ENCODE results near the gene SZT2.
"Not testable (repeated sequence)": the region's sequence is repeated elsewhere in the genome, so short reads cannot be mapped to it uniquely, and the experiment has no call there.

The SZT2 gene

GRCh38 chr1:43367026-43367903 lies 22.4 kb upstream of the SZT2 start:
- Histone ChIP-seq H3K4me3 (peak overlapping the region; percentile 95), H3K27ac (peak overlapping the region; percentile 93 to 99)
- no peak for DNase-seq (ENCODE audit: low spot score)
- no peak for TF ChIP-seq CTCF (IDR thresholded peaks at IDR 0.05)

GRCh38 chr1:43367904-43368645 lies 21.6 kb upstream of the SZT2 start, which contains the start of gene ELOVL1:
TSS of gene ELOVL1 (minus strand) at chr1:43368011. CDS start at chr1:43365609, 2,402 bp downstream.
- peak; percentile 95 for DNase-seq (ENCODE audit: low spot score)
- Histone ChIP-seq H3K4me3 (peak within 1 kb of the TSS; percentile 95), H3K27ac (peak within 1 kb of the TSS; percentile 93 to 99)
- TF ChIP-seq CTCF (IDR thresholded peaks at IDR 0.05), result no peak

- Histone ChIP-seq H3K27ac (peak overlapping the region; percentile 93 to 99), H3K4me3 (peak overlapping the region; percentile 95)
- TF ChIP-seq CTCF (IDR thresholded peaks at IDR 0.05), result no peak
- no peak for DNase-seq (ENCODE audit: low spot score)
These were observed 21.1 kb upstream of the SZT2 start for GRCh38 chr1:43368646-43369020.

DNA sequence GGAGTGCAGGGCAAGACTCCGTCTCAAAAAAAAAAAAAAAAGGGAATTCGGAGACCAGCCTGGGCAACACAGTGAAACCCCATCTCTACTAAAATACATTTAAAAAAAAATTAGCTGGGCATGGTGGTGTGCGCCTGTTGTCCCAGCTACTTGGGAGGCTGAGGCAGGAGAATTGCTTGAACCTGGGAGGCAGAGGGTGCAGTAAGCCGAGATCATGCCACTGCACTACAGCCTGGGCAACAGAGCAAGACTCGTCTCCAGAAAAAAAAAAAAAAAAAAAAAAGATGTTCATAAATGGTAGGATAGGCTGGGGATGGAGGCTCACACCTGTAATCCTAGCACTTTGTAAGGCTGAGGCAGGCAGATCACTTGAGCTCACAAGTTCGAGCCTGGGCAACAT lies 19.9 kb upstream of the SZT2 start:
- not testable (repeated sequence) for H3K4me3 ChIP-seq; H3K27ac ChIP-seq; DNase-seq (ENCODE audit: low spot score)

- H3K27ac ChIP-seq, result no peak overlapping the region
- TF ChIP-seq CTCF (IDR thresholded peaks at IDR 0.05), result no peak
- no peak overlapping the region for H3K4me3 ChIP-seq
- no peak for DNase-seq (ENCODE audit: low spot score)
These were observed 19.1 kb upstream of the SZT2 start for GRCh38 chr1:43370564-43370963.

DNA sequence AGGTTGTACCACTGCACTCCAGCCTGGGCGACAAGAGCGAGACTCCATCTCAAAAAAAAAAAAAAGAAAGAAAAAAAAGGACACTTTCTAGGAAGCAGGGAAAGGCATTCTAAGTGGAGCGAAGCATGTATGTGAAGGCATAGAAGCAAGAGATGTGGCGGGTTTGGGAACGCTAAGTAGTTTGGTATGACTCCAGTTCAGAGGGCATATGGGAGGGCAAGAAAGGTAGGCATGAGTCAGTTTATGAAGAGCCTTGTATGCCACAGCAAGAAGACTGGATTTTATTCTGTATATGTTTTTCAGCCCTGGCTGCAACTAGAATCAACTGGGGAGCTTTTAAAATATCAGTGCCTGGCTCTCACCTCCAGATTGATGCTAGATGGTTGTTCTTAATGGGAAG lies 17.5 kb upstream of the SZT2 start:
- no peak for DNase-seq (ENCODE audit: low spot score)
- no peak for TF ChIP-seq CTCF (IDR thresholded peaks at IDR 0.05)
- Histone ChIP-seq H3K27ac (peak overlapping the region in 1 of 2 donors; percentile 67), H3K4me3 (no peak overlapping the region)

DNA sequence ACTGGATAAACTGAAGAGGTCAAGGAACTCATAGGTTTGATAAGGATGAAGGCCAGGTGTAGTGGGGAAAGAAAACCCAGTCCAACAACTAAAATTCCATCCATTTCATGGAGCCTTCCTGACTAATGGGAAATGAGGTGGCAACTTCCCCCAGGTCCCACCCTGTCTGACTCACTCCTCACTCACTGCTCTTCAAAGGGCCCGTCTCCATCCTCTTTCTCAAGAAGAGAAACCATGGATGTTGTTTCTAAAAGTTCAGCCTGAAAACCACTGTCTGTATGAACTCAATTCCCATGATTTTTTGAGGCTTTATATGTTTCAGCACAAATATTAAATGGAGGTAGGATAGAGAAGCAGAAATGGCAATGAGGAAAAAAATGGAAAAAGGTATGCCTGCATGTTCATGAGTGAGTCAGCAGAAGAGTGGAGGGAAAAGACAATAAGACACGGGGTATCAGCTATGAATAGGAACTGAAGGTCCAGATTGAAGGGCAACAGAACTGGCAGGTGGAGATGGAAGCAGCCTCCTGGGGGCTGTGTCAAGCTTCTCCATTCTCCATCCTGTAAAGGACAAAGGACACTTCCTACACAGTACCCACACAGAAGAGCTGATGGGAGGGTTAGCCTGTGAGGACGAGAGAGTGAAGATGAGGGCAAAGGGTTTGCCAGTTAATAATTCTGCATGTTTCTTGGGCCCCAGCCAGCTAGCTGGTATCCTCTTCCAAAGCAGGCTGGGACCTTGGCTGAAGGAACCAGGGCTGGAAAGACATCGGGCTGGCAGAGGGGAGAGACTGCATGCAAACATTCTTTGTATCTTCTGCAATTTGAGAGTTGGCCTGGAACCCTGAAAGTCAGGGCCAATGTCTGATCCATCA lies 16.4 kb upstream of the SZT2 start:
- Histone ChIP-seq H3K4me3 (no peak overlapping the region), H3K27ac (peak overlapping the region in 1 of 2 donors; percentile 67)
- no peak for DNase-seq (ENCODE audit: low spot score)
- TF ChIP-seq CTCF (IDR thresholded peaks at IDR 0.05), result no peak

Data from coronary artery (tissue), 2 donors.